Type B pancreatic cell (in vitro differentiated cells): ENCODE results near the gene FCHSD1. TPM values are rescaled to one million over a fixed set of nuclear protein-coding genes. Genes with fewer than 3 reads are reported as not detected.

ENCODE experiments used
- DNase-seq: peaks from one replicate; pipeline ENCODE4 v3.0.0; 2021; ENCODE audit warnings: mixed read lengths; ENCODE audit not compliant: unreplicated experiment; ENCODE audit errors: extremely low spot score
- H3K27ac Mint-ChIP-seq: 2 replicates; pipeline ENCODE4 v1.8.0; 2021; ENCODE audit warnings: mild to moderate bottlenecking, mixed read lengths
- H3K27me3 Mint-ChIP-seq: 2 replicates; pipeline ENCODE4 v1.8.0; 2021; ENCODE audit warnings: mixed read lengths
- H3K36me3 Mint-ChIP-seq: 2 replicates; pipeline ENCODE4 v1.8.0; 2021; ENCODE audit warnings: mixed read lengths
- H3K4me1 Mint-ChIP-seq: one replicate; pipeline ENCODE4 v1.8.0; 2021; ENCODE audit warnings: mixed read lengths; ENCODE audit not compliant: unreplicated experiment
- H3K4me3 Mint-ChIP-seq: 2 replicates; pipeline ENCODE4 v1.8.0; 2021; ENCODE audit warnings: mild to moderate bottlenecking, mixed read lengths
- H3K9me3 Mint-ChIP-seq: 2 replicates; pipeline ENCODE4 v1.8.0; 2021; ENCODE audit warnings: mixed read lengths
- CTCF ChIP-seq: fragments of 200-600 bp; sonication (generic); conservative IDR thresholded peaks from 2 replicates; pipeline ENCODE4 v1.5.0; 2021; ENCODE audit warnings: antibody characterized with exemption, mild to moderate bottlenecking
- total RNA-seq: library from RNA; stranded (reverse); gene quantifications from 2 replicates; pipeline ENCODE4 v1.2.1, GENCODE V29; 2021; ENCODE audit warnings: low replicate concordance

Gene FCHSD1
- total RNA-seq, 1 donor from 2014 or later: 29.4 TPM

GRCh38 chr5:141602606-141603005 is 48.6 kb downstream of the FCHSD1 start:
- Mint-ChIP-seq H3K27me3 (no peaks in the 10 kb centered on the region), H3K4me1 (peaks cover 11% of the 10 kb centered on the region), H3K4me3 (no peak overlapping the region), H3K36me3 (peaks cover 8% of the 10 kb centered on the region), H3K9me3 (no peaks in the 10 kb centered on the region), H3K27ac (peak overlapping the region; percentile 27)
- DNase-seq: no peak
- TF ChIP-seq CTCF: no peak

DNA sequence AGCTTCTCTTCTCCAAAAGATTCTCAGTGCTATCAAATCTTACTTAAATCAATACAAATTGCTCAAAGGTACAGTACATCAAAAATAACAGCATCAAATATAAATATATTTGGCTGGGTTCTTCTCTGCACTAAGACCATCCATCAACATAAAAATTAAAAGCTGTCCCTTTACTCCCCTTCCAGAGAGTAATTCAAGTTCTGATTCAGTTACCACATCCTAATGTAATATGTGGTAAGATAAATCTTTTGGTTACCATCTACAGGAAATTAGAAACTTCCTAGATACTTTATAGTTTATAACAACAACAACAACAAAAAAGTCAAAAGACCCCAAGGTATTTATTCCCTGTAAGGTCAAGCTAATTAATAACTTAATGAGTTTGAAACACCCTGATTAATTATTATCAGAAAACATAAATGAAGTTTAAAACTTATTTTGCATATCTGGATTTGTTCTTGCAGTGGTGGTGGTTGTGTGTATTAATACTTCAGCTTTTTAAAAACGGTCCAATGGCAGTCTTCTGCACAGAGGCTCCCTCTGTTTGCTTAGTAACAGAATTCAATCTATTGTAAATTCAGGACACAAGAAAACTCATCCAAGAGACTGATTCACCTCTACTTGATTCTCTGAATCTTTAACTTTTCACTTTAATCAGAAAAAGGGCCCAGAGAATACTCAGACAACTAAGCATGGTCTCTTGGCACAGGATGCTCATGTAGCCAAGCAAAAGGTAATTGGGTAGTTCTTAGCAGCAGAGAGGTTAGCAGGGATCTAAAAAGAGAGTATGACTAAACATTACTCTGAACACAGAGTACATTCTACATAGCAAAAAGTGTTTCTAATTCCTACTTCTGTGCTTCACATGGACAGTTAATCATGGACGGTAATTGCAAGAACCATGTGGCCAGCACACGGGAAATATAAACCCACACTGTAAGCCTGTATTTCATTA is 52.5 kb downstream of the FCHSD1 start:
- Mint-ChIP-seq H3K27ac (no peak overlapping the region), H3K4me3 (no peak overlapping the region), H3K4me1 (no peaks in the 10 kb centered on the region), H3K9me3 (no peaks in the 10 kb centered on the region), H3K36me3 (peaks cover 7% of the 10 kb centered on the region), H3K27me3 (no peaks in the 10 kb centered on the region)
- TF ChIP-seq CTCF: no peak
- no peak for DNase-seq

DNA sequence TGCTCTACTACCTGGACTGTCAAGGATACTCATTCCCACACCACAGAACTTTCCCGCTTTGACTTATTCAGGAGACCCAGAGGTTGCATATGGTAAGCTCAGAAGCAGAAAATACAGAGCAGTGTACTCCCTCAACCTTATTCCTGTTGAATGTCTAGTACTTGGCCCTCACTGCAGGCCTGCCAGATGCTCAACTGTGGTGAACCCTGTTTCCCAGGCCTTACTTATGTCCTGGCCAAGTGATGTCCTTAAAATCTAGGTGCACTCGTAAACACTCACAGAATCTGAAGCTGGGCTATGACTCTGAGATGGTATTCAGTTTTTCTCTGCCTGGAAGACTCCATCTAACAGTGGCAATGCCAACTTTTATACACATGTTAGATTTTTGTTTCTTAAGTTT is 53.4 kb downstream of the FCHSD1 start:
- no peak for TF ChIP-seq CTCF
- no peaks in the 10 kb centered on the region for H3K4me1 Mint-ChIP-seq
- no peak for DNase-seq
- no peaks in the 10 kb centered on the region for H3K9me3 Mint-ChIP-seq
- H3K36me3 Mint-ChIP-seq: peaks cover 7% of the 10 kb centered on the region
- H3K27ac Mint-ChIP-seq: peak overlapping the region; percentile 60
- no peaks in the 10 kb centered on the region for H3K27me3 Mint-ChIP-seq
- H3K4me3 Mint-ChIP-seq: no peak overlapping the region

DNA sequence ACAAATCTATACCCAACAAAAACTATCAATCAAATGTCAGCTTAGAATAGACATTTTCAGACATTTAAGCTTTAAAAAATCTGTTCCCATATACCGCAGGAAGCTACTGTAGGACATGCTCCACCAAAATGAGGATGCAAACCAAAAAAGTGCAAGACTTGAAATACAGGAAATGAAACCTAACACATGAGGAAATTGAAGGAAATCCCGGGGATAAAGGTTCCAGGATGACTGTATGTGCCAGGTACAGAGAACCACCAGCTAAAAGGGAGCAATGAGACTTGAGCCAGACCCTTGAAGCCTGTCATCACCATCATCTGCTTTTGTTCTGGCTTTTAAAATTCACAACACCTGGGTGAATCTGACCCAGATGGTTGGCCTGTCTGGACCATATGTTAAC is 53.8 kb downstream of the FCHSD1 start:
- Mint-ChIP-seq H3K27ac (peak overlapping the region; percentile 60), H3K36me3 (peaks cover 7% of the 10 kb centered on the region), H3K4me3 (no peak overlapping the region), H3K9me3 (no peaks in the 10 kb centered on the region), H3K27me3 (no peaks in the 10 kb centered on the region), H3K4me1 (no peaks in the 10 kb centered on the region)
- TF ChIP-seq CTCF: no peak
- no peak for DNase-seq

GRCh38 chr5:141596867-141597266 is 54.4 kb downstream of the FCHSD1 start:
- H3K27me3 Mint-ChIP-seq: no peaks in the 10 kb centered on the region
- H3K9me3 Mint-ChIP-seq: no peaks in the 10 kb centered on the region
- peak overlapping the region; percentile 60 for H3K27ac Mint-ChIP-seq
- TF ChIP-seq CTCF: no peak
- H3K4me1 Mint-ChIP-seq: no peaks in the 10 kb centered on the region
- no peak overlapping the region for H3K4me3 Mint-ChIP-seq
- H3K36me3 Mint-ChIP-seq: peaks cover 7% of the 10 kb centered on the region
- no peak for DNase-seq
